GM19238 (cell line): ENCODE data around the gene BCR.

Source experiments
- DNase-seq: peaks from one replicate; pipeline ENCODE4 v3.0.0; 2011; ENCODE audit warnings: low spot score; ENCODE audit not compliant: insufficient read length

The BCR gene

DNA sequence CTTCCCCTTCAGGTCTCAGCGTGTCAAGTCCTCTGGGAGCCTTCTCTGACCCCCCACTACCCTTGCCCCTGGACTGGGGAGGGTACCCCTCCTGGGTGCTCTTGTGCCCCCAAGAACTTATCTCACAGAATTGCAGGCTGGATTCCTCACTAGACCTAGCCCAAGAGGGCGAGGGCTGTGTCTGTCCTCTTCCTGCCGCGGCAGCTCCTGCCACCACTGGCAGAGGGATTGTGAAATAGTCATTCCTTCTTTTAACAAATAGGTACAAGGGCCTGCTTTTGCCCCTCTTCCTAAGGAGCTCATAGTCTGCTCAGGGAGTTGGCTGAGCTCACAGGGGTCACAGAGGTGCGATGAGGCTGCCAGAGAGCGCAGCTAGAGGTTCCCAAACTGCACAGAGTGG lies 29.5 kb upstream of the BCR start:
- no peak for DNase-seq

DNA sequence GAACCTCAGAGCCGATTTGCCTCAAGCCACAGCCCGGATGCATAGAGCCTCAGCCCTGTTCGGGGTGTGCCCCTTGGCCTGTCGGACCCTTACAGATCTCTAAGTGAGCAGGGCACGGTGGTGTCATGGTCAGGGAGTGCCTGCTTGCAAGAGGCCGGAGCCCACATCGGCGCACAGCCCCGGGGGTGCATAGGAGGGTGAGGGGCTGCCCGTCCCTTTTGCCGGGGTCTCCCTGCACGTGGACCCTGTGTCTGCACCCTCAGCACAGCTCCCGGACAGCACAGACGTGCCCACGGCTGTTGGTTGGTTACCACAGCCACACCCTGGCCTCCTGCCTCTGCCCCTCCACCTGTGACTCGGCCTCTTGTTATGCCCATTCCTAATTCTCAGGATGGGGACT lies 28.5 kb upstream of the BCR start:
- DNase-seq = no peak

DNA sequence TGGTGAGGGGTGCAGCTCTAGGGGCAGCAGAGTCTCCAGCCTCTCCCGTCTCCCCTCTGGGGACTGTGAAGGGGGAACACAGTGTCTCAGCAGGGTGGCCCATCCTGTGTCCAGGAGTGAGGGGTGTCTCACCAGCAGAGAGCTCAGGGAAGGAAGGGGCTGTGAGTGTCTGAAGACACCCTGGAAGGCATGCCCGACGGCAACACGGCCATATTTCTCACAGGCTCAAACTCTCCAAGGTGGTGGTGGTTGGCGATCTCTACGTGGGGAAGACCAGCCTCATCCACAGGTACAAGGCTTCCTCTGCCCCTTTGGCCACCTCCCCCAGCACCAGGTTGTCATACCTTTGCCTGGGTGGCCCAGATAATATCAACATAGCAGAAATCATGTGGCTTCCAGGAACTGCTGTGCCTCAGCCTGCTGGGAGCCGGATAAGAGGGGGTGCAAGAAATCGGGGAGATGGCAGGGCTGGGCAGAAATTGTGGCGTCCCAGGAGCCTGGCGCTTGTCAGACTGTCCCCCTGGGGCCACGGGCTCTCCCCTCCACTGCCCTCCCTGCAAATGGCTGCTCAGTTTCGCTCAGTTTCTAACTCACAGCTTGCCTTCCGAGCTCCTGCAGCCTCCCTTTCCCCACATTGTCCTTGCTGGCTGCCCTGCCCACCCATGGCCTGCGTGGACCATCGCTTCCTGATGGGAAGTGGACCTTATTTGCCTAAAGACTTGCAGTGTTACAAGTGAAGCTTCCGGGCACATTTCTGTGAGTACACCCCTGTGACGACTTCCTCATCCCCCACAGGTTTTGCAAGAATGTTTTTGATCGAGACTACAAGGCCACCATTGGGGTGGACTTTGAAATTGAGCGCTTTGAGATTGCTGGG lies 27.8 kb upstream of the BCR start:
- DNase-seq = no peak

DNA sequence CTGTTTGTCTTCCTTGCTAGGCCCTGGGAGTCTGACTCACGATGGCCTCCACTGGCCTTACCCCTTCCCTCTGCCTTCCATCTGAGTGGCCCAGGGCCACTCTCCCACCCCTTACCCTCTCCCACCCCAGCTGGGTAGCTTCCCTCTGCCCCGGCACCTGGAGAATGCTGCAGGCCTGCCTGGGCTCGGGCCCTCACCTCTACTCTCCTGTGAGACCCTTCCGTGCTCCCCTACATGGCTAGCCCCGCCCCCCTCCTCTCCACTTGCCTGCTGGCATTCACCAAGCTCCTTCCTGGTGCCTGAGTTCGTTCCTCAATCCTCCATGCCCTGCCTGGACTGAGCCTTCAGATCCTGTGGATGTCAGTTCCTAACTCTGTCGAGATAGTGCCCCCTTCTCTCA lies 26.3 kb upstream of the BCR start:
- no peak for DNase-seq

DNA sequence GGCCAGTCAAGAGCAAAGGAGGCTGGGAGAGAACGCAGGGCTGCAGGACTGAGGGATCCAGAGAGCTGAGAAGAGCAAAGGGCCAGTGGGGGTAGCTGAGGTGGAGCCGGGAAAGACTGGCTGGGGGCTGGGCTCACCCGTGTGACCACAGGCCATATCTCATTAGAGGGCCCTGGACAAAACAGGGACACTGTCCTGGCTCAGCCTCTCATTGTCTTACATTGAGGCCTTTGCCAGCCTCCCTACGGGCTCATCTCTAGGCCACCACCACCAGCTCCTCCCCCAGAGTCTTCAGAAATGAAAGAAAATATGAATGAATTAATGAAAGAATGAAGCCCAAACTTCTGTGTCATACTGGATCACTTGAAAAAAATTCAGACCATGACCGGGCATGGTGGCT lies 25.8 kb upstream of the BCR start:
- DNase-seq = no peak

DNA sequence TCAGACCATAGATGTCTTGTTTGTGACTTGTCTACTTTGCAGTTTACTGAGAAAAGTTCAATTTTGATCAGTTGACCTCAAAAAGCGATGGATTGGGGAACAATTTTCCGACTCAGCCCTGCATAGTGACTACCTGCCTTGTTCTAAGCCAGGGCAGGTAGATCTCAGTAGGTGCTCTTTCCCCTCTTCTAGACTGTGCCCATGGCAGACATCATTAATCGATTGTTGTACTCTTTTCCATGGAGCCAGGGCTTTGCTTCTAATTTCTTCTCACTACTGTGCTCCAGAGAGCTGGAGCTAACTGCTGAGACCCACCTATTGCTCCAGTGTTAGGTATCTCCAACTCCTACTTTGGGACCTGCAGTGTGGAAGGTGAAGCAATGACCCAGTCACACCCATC lies 25.2 kb upstream of the BCR start:
- DNase-seq = no peak

DNA sequence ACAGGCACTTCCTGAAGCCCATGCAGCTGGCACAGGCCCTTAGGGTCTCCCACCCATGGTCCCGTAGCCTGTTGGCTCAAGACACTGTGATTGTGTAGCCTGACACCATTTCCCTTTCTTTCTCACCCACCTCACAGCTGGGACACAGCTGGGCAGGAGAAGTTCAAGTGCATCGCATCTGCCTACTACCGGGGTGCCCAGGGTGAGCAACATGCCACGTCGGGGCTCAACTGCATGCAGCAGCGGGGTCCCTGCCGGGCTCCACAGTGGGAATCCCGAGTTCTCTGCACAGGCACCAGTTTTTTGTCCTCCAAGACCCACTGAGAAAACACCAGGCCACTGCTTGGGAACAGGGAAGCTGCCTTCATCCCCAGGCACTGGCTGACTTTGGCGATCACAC lies 24.5 kb upstream of the BCR start:
- DNase-seq = no peak

DNA sequence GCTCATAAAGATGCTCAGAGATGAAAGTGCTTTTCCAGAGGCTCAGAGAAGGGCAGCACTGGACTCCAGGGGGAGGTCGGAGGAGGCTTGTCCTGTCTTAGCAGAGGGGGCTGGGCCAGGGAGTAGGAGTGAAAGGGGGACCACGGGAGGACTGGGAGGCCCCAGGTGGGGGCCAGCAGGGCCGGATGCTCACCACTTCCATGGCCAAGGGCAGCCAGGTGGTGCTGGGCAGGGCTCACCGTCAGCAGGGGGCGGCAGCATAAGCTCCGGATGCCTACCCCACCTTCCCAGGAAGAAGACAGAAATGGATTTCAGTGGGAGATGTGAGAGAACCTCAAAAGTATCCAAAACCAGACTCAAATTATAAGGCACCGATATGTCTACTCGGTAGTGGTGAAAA lies 24.0 kb upstream of the BCR start:
- no peak for DNase-seq

DNA sequence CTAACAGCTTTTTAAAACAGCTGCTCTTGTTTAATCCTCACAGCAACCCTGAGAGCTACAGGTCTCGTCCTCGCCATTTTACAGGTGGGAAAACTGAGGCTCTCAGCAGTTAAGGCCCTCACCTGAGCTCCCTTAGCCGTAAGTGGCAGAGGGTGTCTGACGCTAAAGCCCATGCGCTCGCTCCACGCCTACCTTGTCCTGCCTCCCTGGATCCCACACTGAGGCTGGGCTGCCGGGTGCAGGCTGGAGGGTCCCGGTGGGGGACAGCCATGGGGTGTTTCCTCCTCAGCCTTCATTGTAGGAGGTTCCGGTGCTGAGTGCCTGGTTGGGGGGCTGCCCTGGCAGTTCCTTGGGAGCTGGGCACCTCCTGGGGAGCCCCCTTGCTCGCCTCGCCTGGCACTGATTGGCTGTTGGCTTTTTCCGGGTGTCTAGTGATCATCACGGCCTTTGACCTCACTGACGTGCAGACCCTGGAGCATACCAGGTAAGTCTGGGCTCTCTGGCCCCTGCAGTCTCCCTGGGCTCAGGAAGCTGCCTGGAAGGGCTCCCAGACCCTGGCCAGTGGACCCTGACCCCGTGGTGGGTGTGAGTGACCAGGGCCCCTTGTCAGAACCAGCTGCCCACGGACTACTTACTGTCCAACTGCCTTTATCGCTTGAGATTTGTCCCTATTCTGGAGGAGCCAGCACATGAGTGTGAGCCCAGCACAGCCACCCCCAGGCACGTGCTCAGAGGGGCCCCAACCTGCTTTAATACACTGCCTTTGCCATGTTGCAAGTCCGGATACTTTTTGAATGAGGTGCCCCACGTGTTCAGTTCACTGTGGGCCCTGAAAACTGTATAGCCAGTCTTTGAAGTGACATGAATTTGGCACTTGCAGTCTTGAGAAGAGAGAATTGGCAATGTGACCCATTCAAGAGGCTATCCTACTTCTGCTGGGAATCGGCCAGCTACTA lies 22.5 kb upstream of the BCR start:
- no peak for DNase-seq

DNA sequence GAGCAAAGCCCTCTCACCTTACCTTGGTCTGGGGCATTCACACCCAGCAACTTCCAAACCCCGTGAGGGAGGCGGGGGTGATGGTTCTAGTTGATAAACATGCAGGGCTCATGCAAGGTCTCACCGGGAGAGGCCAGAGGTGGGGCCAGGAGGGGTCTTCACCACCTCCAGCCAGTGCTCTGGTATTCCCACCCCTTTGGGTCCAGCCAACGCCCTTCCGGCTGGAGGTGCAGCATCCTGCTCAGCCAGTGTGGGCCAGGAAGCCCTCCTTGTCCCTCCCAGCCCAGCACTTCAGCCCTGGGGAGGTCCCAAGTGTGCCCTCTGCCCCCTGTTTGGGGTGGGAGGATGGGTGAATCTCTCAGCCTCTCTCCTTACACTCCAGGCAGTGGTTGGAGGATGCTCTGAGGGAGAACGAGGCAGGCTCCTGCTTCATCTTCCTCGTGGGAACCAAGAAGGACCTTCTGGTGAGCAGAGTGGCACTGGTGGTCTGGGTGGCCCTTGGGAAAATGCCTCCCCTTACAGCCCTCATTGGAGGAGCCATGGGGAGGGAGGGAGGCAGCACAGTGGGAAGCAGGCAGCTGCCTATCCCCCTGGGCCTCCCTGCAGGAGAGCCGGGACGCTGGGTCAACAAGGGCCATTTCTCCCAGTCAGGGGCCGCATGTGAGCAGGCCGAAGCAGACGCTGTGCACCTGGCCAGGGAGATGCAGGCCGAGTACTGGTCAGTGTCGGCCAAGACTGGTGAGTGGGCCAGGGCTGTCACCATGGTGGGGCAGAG lies 21.6 kb upstream of the BCR start:
- DNase-seq = no peak

DNA sequence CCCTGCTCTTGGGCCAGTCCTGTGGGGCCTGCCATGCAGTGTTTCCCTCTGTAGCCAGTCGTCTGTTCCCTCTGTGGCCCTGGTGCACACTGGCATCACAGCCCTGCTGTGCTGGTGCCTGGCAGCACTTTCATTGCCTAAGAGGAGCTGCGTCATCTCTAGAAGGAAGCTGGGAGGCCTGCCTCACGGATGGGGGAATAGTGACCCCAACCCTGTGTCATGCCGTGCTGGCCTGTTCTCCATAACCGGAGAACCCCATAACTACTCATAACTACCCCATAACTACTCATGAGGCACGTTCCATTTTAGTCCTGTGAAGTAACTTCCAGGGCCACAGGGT lies 21.0 kb upstream of the BCR start:
- no peak for DNase-seq

DNA sequence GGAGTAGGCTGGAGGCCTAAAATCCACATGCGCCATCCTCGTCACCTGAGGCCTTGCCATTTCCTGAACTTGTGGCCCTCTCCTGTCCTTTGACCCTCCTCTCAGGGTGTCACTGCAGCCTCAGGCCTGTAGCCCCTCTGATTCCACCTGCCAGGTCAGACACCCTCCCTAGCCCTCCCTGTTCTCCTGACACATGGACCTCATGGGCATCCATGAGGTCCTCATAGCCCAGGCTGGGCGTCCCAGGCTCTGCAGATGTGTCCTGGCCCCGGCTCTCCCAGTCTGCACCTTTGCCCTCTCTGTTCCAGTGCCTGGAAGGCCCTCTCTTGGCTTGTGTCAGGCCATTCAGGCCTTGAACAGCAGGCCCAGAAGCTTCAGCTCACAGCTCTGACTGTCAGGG lies 19.3 kb upstream of the BCR start:
- no peak for DNase-seq

DNA sequence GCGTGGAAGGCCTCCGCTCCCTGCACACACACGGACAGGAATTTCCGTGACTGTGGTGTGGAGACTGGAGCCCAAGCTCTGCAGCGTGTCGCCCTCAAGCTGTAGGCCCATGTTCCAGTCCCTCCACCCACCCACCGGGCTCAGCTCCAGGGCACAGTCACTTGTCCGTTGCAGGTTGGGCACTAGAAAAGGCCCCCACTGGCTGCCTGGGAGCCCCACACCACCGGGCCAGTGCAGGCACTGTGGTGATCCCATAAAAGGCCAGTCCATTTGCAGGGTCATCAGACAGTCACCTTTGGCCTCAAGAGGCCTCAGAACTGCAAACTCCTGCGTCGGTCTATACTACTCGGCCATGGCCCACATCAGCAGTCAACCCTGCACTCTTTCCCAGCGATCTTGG lies 18.7 kb upstream of the BCR start:
- DNase-seq = no peak

DNA sequence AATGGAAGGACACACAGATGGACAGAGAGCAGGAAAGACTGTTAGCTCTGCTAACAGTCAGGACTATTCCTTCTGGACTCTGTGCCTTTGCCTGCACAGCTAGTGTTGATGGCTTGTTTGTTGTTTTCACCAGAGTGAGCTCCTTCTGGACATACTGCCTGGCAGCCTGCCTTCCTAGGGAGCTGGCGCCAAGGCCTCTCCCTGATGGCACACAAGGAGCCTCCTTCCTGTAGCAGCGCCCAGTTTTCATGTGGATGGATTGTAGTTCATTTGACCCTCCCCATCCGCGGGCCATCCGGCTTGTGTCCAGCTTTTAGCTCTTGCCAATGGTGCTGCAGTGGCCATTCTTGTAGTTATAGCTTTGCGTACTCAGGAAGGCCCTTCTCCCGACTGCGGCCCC lies 16.6 kb upstream of the BCR start:
- DNase-seq = no peak

DNA sequence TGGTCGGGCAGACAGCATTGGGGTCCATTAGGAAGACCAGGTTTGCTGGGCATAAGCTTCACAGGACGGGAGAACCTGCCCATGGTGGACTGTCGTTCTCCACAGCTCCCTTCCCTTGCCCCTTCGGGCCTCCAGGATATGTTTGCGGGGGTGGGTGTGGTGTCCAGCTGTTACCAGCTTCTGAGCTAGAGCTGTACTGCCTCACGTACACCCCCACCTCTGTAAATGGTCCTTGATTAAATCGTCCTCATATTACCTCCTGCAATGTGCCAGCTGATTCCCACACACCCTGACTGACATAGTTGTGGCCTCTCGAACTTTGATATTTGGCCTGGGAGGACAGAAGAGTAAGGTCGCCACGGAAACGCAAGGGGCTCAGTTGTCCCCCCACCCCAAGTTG lies 16.2 kb upstream of the BCR start:
- no peak for DNase-seq

DNA sequence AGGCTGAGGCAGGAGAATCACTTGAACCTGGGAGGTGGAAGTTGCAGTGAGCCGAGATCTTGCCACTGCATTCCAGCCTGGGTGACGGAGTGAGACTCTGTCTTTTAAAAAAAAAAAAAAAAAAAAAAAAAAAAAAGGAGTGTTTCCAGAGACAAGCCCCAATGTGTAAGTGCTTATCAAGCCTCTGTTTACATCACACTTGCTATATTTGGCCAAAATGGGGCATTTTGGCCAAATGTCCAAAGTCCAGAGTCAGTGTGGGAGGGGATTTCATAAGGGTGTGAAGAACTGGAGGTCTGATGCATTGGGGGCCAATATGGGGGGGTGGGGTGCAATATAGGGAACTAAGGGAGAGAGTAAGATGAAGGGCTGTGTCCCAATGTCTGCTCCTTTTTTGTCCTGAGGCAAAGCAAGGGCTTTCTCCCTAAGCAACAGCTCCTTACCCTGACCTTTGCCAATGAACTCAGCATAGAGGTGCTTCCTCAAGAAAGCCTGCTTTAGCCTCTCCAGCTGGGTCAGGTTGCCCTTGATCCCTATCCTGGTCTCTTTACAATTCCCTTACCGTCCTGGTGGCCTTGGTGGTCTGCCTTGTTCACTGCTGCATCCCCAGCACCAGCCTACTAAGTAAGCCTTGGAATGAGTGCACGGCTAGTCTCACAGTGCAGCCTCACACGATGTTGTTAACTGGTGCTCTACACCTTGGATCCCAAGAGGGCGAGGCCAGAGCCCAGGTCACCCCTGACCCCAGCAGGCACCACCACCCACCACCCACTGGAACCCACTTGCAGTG lies 14.1 kb upstream of the BCR start:
- no peak for DNase-seq

DNA sequence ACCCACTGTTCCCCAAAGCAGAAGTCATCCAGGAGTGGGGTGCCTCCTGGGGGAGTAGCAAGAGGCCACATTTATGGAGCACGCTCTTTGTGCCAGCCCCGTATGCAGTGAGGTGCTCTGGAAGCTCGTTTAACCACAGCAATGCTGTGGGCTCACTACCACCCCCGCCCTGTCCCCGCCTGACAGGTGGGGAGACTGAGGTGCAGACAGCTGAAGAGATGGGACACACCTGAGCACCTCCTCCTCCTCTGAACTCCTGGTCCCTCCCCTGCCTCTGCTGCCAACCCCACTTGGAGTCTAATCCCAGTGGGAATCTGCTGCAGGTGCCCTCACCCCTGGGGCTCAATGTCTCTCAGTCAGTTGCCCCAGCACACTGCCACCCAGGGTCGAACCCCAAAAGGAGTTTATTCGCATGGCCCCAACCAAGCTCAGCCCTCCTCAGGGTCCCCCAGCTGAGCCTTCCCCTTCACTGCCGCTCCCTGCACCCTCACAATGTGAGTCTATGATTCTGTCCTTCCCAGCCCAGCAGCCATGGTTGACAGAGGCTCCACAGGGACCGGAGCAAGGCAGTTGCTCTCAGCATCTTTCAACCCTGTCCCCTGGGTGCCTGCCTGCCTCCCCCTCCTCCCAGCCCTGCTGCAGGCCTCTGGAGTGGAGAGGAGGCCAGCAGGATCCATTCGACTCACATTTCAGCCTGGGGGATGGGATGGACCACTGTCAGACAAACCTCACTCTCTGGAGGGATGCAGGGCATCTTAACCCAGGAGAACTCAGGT lies 13.3 kb upstream of the BCR start:
- no peak for DNase-seq

DNA sequence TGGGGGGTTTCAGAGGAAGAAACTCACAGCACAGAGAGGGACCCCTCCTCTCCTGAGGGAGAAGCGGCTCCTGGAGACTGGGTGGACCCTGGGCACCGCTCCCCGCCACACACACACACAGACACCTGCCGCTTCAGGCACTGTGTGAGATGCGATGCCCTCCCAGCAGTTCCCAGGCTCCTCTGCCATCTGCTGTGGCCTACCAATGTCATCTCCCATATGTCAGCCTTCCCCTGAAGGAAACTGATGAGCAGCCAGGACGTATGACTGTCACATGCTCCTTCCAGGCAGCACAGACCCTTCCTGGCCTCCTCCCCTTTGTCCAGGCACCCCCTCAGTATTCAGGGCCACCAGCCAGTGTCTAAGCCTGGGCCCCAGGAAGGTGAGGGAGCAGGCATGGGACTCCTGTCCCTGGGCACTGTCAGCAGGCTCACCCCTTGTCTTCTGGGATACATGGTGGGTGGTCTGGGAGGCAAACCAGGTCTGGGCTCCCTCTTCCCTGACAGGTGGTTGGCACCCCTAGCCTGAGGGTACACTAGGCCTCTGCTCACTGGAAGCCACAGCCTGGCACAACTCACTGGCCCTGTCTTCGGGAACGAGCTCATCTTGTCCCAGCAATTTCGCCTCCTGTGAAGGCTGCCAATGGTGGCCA lies 11.8 kb upstream of the BCR start:
- DNase-seq = no peak

DNA sequence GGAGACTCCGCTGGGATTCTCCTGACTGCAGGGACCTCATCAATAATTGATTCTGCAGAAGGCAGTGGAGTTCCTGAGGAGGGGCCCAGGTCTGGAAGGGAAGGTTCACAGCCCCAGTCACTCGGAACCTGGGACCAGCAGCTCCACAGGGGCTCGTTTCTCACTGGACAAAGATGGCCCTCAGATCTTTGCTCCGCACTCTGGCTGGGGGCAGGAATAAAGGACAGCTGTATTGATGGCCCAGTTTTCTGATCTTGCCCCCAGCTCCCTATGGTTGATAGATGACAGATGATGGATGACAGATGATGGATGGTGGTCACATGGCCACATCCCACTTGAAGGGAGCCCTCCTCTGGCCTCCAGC lies 11.3 kb upstream of the BCR start:
- no peak for DNase-seq
